NCI-H2171 treated with DMSO at 0.1 percent for 48 hours (cell line): Measurements from ENCODE around the gene FGFBP2.
A peak's percentile ranks its signal among the peaks of the same experiment; 100 is the strongest.

Experiments
- DNase-seq: peaks from one replicate; lab custom pipeline; 2025; lab: John Stamatoyannopoulos, UW

The FGFBP2 gene

DNA sequence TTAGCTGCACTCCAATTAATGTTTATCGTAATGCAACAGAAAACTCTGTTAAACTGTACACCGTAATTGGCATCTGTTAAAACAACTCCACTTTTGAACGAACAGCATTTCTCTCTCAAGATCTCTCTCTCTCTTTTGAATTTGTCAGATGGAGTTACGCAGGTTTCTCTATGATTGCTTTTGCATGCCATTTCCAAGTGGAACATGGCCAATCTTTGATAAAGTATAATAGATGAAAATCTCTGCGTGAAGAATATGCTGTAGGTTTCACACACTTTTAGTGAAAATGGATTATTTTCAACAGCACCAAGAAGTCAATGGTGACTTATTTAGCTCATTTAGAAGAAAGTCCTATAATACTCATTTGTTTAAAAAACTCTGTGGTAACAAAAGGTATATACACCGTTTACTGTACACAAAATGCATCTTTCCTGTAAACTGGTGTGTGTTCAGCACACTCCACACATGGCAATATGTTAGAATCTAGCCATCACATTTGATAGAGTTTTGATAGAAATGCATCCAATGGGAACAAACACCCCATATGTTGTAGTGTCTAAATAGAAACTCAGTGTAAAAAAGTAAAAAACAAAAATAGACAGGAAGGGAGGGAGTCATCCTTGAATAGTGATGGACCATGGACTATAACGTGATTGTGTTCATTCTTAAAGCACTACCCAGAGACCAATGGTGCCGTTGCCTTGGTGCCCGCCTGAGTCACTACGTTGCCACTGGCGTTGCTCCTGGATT lies 5.8 kb upstream of the FGFBP2 start:
- no peak for DNase-seq

DNA sequence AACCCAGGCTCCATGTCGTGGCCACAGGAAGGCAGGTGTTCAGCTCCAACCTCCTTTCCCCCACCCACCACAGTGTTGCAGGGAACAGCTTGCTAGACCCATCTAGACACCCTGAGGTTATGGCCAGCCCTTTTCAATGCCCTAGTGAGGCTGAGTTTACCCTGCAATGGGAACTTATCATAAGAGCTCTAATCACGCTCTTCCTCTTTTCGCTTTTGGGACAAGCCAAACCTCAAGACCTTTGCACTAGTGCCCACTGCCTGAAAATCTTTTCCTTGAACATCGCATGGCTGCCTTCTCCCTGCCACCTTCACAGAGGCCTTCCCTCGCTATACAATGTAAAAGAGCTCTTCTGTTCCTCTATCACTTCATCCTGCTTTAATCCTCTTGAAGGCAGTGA lies 2.4 kb upstream of the FGFBP2 start:
- DNase-seq = no peak

DNA sequence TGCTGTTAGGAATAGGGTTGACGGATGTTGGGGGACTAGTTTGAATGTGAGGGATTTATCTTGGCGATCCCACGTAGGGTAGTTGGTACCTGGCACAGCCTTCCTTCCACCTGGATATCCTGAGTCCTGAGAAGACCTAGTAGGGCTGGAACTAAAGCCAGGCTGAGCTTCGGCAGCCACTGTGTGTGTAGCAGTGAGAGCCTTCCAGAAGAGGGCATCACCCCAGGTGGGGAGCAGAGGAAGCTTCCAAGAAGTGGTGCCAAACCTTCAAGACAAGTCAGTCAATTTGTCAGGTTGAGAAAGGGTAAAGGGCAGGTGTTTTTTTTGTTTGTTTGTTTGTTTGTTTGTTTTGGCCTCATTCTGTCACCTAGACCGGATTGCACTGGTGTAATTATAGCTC lies 1.2 kb upstream of the FGFBP2 start:
- DNase-seq = no peak

DNA sequence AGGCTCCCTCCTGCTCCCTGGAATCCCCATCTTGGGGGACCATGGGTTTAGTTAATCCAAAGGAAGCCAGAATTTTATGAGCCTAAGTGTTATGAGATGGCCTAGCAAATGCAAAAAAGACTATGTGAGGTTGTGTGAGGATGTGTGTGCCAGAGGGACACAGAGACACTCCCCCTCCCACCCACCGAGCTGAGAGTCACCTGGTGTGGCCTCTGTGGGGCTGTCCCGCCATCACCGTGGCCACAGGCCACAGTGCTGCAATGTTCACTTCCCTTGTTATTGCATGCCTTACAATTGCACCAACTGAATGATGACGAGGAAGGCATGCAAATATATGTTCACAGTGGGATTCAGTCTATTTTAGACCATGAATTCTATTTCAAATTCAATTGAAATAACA lies 601 bp upstream of the FGFBP2 start:
- no peak for DNase-seq

DNA sequence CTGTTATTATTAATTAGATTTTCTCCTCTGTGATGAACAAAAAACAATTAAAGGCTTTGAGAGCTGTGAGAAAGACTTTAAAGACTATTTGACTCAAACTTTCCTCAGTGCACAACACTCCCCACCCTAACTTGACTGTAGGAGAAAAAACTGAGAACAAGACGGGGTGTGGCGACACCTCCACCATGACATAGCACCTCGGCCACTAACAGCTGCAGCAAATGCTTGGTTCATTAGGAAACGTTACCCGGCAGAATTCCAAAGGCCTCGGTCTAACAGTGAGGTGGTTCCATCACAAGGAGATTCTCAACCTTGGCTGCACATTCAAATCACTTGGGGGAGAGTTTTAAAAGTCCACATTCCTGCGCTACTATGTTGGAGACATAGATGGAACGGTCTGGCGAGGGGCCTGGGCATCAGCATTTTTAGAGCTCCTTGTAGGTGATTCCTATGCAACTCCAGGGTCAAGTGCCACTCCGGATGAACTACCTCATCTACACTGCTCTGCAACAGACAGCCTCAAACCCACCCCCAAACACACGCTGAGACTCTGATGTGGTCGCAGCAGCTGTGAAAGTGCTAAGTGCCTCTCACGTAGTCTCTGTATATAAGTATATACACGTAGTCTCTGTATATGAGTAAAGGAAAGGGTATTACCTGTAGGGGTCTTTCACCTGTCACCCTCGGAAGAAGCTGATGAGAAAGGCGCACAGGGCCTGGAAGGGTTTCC lies 1.0 kb downstream of the FGFBP2 start:
- no peak for DNase-seq

DNA sequence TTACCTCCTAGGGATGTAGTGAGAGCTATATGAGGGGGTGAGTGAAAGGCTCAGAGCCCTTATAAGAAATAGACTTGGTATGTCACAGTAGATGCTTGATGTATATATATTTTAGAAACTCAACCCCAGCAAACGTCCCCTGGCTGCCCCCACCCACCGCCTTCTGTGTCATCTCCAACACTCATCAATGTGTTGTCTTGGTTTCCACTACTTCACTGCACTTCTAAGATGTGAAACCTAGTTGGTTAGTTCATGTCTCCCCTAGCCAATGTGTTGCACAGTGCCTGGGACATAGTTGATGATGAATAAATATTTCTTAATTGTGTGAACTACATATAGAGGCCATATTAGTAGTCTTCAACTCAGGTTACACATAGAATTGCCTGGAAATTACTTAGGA lies 4.4 kb downstream of the FGFBP2 start:
- DNase-seq = no peak

DNA sequence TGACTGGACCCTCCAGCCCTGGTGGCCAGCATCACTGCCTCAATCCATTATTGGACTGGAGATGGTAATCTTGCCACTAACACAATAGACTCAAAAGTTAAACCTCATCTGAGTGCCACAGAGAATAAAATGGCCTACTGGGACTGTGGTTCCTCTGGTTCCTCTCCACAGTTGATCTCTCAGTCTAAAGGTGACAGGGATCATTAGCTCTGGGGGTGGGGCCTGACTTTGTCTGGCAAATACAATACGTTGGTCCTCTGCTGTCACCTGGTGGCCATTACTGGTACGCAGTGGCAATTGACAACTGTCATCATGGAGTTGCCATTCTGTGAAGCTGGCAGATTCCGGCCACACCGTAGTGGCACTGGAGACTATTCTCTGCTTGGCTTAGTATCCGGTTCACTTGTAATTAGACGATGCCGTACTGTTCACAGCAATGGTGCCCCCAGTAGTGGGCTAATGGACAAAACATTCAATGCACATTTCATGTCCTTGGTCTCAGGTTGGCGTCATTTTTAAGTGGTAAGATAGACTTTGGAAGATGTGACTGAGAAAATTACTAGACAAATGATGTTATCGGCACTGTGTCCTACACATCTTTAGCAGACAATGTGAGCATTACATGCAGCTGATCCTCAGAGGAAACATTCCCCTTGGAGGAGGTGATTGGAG lies 6.7 kb downstream of the FGFBP2 start:
- peak; percentile 22 for DNase-seq

DNA sequence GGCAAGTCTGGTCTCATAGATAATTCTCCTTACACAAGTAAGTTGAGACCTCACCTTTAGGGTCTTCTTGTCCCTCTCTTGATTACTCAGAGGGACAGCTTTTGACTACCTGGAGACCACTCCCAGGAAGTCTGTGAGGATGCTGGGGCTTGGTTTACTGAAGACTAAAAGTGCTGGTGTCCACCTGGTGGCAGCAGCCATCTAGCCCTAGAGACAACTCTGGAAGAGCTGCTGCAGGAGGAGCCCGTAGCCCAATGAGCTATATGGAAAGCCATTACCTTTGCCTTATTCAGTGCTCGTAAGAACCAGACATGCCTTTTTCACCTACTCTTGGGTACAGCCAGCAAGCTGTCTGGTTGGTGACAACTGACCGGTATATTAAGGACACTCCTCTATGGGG lies 7.3 kb downstream of the FGFBP2 start:
- no peak for DNase-seq

DNA sequence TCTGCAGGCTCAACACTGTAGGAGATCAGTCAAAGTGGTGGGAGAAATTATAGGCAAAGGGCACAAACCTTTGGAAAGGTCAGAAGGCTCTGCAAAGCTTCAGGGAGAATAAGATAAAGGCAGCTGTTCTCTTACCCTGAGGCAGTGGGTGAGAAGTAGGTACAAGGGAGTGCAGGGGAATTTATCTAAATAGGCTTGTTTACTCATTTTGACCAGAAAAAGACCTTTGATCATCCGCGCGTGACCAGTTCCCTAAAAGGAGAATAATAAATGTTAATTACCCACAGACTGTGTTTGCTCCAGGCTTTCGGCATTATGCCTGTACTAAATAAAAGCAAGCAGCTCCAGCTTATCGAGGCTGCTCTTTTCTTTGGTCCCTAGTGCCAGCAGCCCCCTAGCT lies 9.3 kb downstream of the FGFBP2 start:
- no peak for DNase-seq

DNA sequence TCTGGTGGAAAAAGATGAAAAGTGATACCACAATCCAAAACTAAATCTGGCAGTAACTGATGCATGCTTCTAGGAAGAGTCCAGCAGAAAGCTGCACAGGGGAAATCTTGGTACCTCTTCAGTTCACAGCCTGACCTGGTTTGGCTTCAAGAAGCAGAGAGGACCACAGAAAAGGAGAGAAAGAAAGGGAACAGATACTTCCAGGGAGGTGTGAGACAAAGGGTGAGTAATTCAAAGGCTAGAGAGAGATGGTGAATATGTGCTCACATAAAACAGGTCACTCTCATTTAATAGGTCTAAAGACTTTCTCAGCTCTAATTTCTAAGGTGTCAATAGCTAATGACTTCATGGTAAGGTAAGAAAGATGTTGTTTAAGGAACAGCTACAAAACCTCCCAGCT lies 11.2 kb downstream of the FGFBP2 start:
- DNase-seq = no peak

DNA sequence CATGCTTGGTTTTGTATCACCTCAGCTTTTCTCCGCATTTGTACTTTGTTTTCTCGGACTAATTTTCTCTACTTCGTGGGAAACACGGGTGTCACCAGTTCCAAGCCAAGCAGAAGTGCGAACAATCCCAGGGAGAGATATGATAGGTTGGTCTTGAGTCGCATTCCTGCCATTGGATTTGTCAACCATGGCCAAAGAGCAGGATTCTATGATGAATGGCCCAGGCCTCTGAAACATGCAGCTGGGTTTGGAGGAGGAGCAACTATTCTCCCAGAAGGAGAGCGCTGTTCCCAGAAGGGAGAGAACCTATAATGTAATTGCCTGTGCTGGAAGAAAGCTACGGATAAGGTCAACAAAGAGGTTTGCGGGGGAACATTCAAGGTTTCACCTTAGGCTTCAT lies 14.1 kb downstream of the FGFBP2 start:
- no peak for DNase-seq

DNA sequence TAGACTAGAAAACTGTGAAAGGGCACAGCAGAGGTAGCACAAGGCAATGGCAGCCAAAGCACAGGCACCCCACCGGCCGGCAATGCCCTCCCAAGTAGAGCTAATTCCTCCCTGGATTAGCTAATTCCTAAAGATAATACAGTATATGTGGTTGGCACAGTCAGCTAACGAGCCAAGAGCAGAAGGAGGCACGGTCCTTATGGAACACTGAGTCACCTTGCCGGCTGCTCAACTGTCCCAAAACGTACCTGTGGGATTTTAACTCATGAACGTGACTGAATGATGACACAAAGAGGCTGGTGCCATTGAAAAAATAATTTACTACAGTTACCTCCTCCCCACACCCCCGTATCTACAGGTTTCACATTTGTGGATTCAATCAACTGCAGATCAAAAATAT lies 15.3 kb downstream of the FGFBP2 start:
- DNase-seq = no peak

DNA sequence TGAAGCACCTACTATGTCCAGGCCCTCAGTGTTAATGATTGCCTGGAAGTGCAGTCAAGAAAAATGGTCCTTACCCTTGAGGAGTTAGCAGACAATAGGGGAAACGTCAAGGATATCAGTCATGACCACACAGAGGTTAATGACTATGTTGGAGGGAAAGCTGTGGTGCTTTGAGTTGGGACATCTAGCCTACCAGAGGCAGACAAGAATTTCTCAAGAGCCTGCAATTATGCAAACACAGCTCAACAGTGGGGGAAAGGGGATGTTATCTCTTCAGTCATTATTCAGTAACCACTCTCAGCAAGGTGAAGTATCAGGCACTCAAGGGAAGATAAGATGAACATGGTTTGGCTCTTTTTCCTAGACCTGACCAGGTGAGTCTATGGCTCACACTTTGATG lies 17.5 kb downstream of the FGFBP2 start:
- DNase-seq = no peak

DNA sequence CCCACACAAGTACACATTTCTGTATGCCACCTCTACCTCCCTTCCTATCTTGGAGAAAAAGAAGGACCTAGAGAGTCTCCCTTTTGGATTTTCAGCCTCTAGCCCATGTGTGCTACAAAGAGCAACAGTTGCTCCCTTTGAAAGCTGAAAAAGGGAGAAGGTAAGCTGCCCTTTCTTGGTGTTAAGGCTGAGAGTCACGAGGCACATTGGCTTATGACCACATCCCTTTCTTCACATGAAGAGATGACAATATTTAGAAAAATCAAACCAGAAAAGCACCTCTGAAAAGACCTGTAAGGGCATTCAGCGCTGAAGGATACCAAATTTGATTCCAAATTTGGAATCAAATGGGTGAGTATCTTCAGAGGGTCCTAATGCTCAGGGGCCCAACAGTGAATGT lies 18.1 kb downstream of the FGFBP2 start:
- DNase-seq = no peak

DNA sequence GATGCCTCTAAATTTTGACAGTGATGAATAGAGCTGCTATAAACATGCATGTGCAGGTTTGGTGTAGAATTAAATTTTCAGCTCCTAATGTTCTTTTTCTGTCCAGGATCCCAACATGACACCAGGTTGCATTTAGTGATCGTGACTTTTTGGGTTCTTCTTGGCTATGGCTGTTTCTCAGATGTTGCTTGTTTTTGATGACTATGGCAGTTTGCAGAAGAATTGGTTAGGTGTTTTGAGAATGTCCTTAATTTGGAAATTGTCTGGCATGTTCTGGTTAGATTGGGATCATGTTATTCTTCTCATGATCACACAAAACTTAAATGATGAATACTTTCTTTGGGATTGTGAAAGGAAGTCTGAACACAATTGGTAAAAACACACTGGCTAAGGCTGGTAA lies 20.7 kb downstream of the FGFBP2 start:
- DNase-seq = no peak

DNA sequence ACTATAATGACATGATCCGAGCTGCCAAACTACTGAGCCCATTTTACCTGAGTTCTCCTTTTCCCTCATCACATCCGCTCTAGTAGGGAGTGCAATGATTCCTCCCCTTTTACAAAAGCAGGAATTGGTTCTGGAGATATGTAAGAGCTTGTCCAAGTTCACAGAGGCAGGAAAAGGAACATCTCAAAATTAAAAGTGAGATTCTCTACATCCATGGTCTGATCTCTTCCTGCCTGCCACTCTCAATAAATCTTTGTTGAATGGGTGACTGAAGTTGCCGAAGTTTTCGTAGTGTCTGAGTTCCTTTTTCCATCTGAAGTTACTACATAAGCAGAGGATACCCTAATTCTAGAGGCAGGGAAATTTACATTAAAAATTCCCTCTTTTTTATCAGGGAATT lies 24.3 kb downstream of the FGFBP2 start, which contains the start of gene FGFBP1:
Gene FGFBP1, minus strand, starts transcription at position 101 of the 400 bp plus-strand sequence. CDS start 2,108 bp downstream, outside the sequence.
- DNase-seq = no peak

DNA sequence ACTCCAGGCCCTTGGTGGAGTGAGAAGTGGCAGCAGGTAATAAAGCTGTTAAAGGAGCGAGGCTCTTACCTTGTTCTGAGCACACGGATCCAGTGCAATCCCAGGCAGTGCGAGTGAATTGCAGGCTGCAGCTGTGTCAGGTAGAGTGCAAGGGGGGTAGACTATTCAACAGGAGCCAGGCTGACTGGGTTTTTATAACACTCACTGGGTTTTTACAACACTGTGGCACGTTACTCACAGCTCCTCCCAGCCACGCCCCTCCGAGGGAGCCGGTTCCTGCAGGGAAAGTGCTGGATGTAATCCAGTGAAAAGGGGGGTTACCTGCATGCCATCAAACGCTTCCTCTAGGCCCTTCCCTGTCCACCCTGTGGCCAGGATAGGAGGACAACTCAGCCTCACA lies 24.8 kb downstream of the FGFBP2 start:
- no peak for DNase-seq

DNA sequence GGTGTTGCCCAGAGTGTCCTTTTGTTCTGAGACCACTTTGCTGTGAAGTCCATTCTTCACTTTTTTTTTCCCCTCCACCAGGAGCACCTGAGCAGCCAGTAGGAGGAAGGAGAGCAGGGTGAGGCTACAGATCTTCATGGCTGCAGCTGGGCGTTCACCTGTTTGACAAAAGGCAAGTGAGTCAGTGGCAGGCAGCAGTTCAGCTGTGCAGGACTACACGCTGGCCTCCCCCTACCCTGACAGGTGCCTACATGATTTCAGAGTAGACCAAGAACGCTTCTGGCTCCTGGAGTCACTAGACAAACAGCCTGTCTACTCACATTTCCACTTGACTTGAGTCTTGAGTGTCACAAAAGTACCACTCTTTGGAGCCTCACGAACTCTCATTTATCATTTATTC lies 26.5 kb downstream of the FGFBP2 start:
- DNase-seq = no peak

DNA sequence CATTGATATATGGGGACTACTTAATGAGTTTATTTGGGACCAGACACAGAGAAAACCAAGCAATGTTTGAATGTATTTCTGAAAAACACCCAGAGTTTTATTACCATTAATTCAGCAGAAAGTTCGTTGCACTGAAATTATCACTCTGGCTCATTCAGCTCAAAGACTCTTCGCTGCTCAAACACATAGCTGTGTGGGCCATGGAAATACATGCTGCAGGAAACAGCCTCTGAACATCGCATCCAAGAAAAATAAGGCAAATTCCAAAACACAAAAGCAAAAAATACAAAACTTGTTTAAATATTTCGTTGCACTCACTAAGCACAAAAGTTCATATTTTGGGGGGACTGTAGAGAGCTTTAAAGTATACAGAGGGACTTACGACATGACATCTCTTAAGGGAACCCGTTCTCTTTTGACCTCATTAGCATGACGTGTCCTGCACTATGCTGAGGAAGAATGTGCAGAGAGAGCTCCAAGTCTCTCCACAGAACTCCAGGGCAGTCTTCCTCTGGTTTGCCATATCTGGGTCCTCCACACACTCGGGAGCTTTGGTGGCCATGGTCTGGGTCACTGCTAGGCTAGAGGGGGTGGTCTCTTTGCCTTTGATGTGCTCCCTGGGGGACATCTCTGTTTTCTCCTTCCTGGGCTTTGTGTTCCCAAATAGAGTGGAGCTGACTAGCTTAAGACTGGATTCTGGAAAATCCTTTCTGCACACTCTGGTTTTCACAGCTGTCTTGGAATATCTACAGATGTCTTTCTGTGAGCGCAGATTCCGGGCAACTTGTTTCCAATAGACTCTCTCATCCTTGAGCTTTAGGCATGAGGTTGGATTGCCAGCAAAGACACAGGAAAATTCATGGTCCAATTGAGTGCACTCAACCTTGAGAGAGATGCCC lies 27.2 kb downstream of the FGFBP2 start:
- DNase-seq = no peak

DNA sequence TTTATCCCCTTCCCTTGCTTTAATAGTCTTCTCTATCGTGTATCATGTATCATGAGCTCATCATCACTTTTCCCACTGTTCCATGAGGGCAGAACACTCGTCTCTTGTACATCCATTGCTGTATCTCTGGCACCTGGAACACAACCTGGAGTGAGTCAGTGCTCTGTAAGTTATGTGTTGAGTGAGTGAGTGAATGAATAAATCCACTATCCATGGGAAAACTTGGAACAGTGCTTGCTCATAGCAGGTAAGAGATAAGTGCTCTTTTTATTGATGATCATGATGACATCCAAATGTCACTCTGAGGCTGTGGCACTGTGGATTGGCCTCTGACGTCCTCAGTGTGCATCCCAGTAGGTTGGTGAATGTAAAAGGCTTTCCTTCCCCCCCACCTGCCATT lies 28.7 kb downstream of the FGFBP2 start:
- DNase-seq = no peak

DNA sequence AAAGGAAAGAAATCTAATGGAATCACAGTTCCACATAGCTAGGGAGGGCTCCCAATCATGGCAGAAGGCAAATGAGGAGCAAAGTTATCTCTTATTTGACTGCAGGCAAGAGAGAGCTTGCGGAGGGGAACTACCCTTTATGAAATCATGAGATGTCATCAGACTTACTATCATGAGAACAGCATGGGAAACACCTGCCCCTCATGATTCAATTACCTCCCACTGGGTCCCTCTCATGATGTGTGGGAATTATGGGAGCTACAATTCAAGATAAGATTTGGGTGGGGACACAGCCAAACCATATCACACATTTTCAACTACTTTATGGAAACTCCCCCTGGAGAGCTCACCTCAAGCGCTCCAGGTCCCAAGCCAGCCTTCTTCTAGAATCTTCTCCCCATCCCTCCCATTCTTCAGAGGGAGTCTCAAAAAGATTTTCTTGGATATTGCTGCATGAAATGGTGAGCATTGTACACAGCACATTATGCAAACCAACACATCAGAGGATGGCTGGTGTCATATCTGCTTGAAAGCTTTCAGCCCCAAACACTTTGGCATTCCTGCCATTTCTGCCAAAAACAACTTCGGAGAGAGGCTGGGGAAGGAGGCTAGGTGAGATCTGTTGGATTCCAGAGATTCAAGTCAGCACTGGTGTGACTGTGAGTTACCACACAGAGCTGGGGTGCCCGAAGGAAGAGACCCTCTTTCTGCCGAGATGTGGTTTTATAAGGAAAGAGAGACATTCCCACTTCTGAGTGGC lies 31.3 kb downstream of the FGFBP2 start:
- no peak for DNase-seq
